HG02840 (cell line): ENCODE data around the gene ERVW-1.
"Not testable (repeated sequence)": the region's sequence is repeated elsewhere in the genome, so short reads cannot be mapped to it uniquely, and the experiment has no call there.

Experiments
- ATAC-seq: cut with Tn5 transposase; IDR thresholded peaks from one replicate; pipeline ENCODE4 v1.9.1; 2021; ENCODE audit warnings: mild to moderate bottlenecking, moderate library complexity, moderate number of reproducible peaks; ENCODE audit not compliant: unreplicated experiment, low FRiP score

The ERVW-1 gene

GRCh38 chr7:92475851-92476590, 1.7 kb downstream of the ERVW-1 start:
- ATAC-seq, result not testable (repeated sequence)

GRCh38 chr7:92475261-92475770, 2.4 kb downstream of the ERVW-1 start:
- ATAC-seq, result not testable (repeated sequence)

- not testable (repeated sequence) for ATAC-seq
These were observed 3.8 kb downstream of the ERVW-1 start for GRCh38 chr7:92473989-92474388.

GRCh38 chr7:92468589-92468988, 9.2 kb downstream of the ERVW-1 start:
- not testable (repeated sequence) for ATAC-seq

GRCh38 chr7:92466682-92467081, 11.1 kb downstream of the ERVW-1 start:
- ATAC-seq, result no peak

- no peak for ATAC-seq
These were observed 13.2 kb downstream of the ERVW-1 start for GRCh38 chr7:92464515-92464914.

GRCh38 chr7:92462560-92462959, 15.2 kb downstream of the ERVW-1 start:
- ATAC-seq, result no peak

- ATAC-seq, result no peak
These were observed 16.4 kb downstream of the ERVW-1 start for GRCh38 chr7:92461027-92462003.

GRCh38 chr7:92460510-92460909, 17.2 kb downstream of the ERVW-1 start:
- no peak for ATAC-seq

- ATAC-seq, result no peak
These were observed 17.6 kb downstream of the ERVW-1 start for GRCh38 chr7:92460109-92460508.

- no peak for ATAC-seq
These were observed 21.5 kb downstream of the ERVW-1 start for GRCh38 chr7:92456236-92456635.

- no peak for ATAC-seq
These were observed 26.1 kb downstream of the ERVW-1 start for GRCh38 chr7:92451645-92452044.

- peak; percentile 28 for ATAC-seq
These were observed 29.5 kb downstream of the ERVW-1 start for GRCh38 chr7:92448205-92448747.

GRCh38 chr7:92447345-92448204, 30.2 kb downstream of the ERVW-1 start, which contains the start of gene GATAD1:
GATAD1 (plus strand) TSS chr7:92447482; CDS start chr7:92447730, 248 bp downstream.
- peak; percentile 92 for ATAC-seq

GRCh38 chr7:92446869-92447344, 30.8 kb downstream of the ERVW-1 start:
- ATAC-seq, result no peak

GRCh38 chr7:92442720-92443119, 35.0 kb downstream of the ERVW-1 start:
- not testable (repeated sequence) for ATAC-seq

- no peak for ATAC-seq
These were observed 39.7 kb downstream of the ERVW-1 start for GRCh38 chr7:92437956-92438491.

- ATAC-seq, result no peak
These were observed 40.9 kb downstream of the ERVW-1 start for GRCh38 chr7:92436612-92437445.
